Uterus (tissue), 2 donors: ENCODE results near the gene UVSSA.

Experiments used
- CTCF ChIP-seq, 4 experiments: fragments of 200-600 bp in 2 of 4; fragments of 450-650 bp in 2 of 4; sonication (generic) in 2 of 4; IDR thresholded peaks; one replicate each; pipeline ENCODE4 v1.5.1; 2016 to 2019; ENCODE audit warnings: antibody characterized with exemption in 4 of 4, mild to moderate bottlenecking in 2 of 4, moderate library complexity in 1 of 4
- POLR2A ChIP-seq, 2 donors: fragments of 450-650 bp; IDR thresholded peaks; one replicate each; pipeline ENCODE4 v1.6.1; 2016; ENCODE audit warnings: antibody characterized with exemption in 2 of 2, mild to moderate bottlenecking in 1 of 2, moderate library complexity in 1 of 2

- TF ChIP-seq CTCF (IDR thresholded peaks at IDR 0.05) = no peak
- TF ChIP-seq POLR2A (IDR thresholded peaks at IDR 0.05) = no peak
These were observed 8.4 kb downstream of the UVSSA start for GRCh38 chr4:1355378-1355777.
